ENCODE data around the gene TBXAS1. TPM values are rescaled to one million over a fixed set of nuclear protein-coding genes. Genes with fewer than 3 reads are reported as not detected.

TBXAS1 gene
- total and polyA plus RNA-seq, 2 donors (not counting 3 experiments of a cell fraction or from before 2014, with no cell fraction given) = 2.1 to 4.3 TPM

DNA sequence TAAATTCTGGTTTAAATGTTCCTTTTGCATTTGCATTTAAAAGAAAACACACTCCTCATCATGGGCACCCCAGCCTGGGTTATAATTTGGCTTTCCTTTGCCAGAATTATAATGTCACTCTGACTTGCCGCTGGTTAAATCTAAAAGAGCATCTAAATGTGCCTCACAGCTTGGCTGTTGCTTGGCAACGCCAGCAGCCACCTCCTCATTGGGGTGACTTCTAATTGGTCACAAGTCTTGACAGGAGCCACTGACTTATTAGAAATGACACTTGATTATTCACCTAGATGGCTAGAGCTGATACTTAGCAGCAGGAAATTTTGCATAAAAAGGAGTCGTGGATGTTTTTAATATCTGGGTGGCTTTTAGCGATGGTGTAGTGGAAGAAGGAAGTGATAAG, 114.3 kb downstream of the TBXAS1 start:
- no TSS peak for BruUV-seq (replicated peaks)
- Histone ChIP-seq H3K79me2 (ENCODE audit: control insufficient read depth, insufficient read depth, low read length) (no peaks in the 10 kb centered on the region), H3K4me1 (ENCODE audit: control insufficient read depth, extremely low read depth, insufficient read depth, low read length) (no peaks in the 10 kb centered on the region), H3K36me3 (ENCODE audit: control insufficient read depth in 2 of 2, extremely low read depth in 1 of 2, insufficient read depth in 2 of 2, low read length in 2 of 2) (no peaks in the 10 kb centered on the region), H3K27ac (ENCODE audit: insufficient read depth, low read depth, low read length) (no peak overlapping the region), H3K4me2 (ENCODE audit: insufficient read depth, low read length) (no peak overlapping the region), H4K20me1 (replicated peaks; ENCODE audit: control insufficient read depth, extremely low read depth, insufficient read depth, low read length) (no peaks in the 10 kb centered on the region), H3K9me1 (replicated peaks; ENCODE audit: control insufficient read depth, extremely low read depth, insufficient read depth, low read length) (no peaks in the 10 kb centered on the region), H3K4me3 (replicated peaks in 1 of 3; ENCODE audit: insufficient read depth in 1 of 3, low read depth in 1 of 3, low read length in 3 of 3) (no peak overlapping the region), H2AFZ (ENCODE audit: low read depth, low read length) (no peak overlapping the region), H3K27me3 (ENCODE audit: control insufficient read depth in 2 of 2, insufficient read depth in 2 of 2, low read length in 2 of 2) (peaks cover 2 to 6% of the 10 kb centered on the region in 2 experiments), H3K9ac (replicated peaks; ENCODE audit: extremely low read depth, insufficient read depth, low read length) (no peak overlapping the region), H3K9me3 (replicated peaks; ENCODE audit: control insufficient read depth, insufficient read depth, low read length) (no peaks in the 10 kb centered on the region)
- CTCF ChIA-PET = interaction anchor here (1.1 to 1.4 kb wide), 2 partner anchors 15 to 60 kb away, joined by 3 to 5 read pairs; no protein-coding TSS in a partner anchor
- DNase-seq (ENCODE audit: low read depth, low spot score) (no peak), FAIRE-seq (no peak)
- POLR2A ChIA-PET = no interaction called here
- TF ChIP-seq FOS (IDR thresholded peaks at IDR 0.05; ENCODE audit: borderline replicate concordance, insufficient read depth, low read length) = no peak
- no peak for TF ChIP-seq EZH2 (IDR thresholded peaks at IDR 0.05; ENCODE audit: borderline replicate concordance, low read depth, low read length, severe bottlenecking)
- TF ChIP-seq, protein P1, sequence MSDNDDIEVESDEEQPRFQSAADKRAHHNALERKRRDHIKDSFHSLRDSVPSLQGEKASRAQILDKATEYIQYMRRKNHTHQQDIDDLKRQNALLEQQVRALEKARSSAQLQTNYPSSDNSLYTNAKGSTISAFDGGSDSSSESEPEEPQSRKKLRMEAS (IDR thresholded peaks at IDR 0.05; ENCODE audit: insufficient read depth, insufficient read length) = no peak
- no peak for TF ChIP-seq GATA2 (IDR thresholded peaks at IDR 0.05; ENCODE audit: insufficient read depth, insufficient read length, low read depth, low read length)
- TF ChIP-seq, protein P2, sequence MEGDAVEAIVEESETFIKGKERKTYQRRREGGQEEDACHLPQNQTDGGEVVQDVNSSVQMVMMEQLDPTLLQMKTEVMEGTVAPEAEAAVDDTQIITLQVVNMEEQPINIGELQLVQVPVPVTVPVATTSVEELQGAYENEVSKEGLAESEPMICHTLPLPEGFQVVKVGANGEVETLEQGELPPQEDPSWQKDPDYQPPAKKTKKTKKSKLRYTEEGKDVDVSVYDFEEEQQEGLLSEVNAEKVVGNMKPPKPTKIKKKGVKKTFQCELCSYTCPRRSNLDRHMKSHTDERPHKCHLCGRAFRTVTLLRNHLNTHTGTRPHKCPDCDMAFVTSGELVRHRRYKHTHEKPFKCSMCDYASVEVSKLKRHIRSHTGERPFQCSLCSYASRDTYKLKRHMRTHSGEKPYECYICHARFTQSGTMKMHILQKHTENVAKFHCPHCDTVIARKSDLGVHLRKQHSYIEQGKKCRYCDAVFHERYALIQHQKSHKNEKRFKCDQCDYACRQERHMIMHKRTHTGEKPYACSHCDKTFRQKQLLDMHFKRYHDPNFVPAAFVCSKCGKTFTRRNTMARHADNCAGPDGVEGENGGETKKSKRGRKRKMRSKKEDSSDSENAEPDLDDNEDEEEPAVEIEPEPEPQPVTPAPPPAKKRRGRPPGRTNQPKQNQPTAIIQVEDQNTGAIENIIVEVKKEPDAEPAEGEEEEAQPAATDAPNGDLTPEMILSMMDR (IDR thresholded peaks at IDR 0.05; ENCODE audit: extremely low read depth in 1 of 2, insufficient read depth in 1 of 2, low read depth in 1 of 2, low read length in 2 of 2) = no peak
- TF ChIP-seq POLR2A (IDR thresholded peaks at IDR 0.05; ENCODE audit: low read depth, low read length) = no peak
- TF ChIP-seq MYC (IDR thresholded peaks at IDR 0.05; ENCODE audit: low read depth, low read length) = no peak
- TF ChIP-seq POLR2AphosphoS5 (IDR thresholded peaks at IDR 0.05; ENCODE audit: insufficient read depth, low read depth, low read length) = no peak
- no peak for TF ChIP-seq JUN (IDR thresholded peaks at IDR 0.05; ENCODE audit: borderline replicate concordance, insufficient read depth, insufficient read length, low read depth)
- dilution Hi-C loops (cut with MboI; ENCODE audit: extremely low pct_ligation_motif_present, low sequenced_read_pairs) = no loop called here
- intact Hi-C loops (cut with micrococcal nuclease) = no loop called here
